GM03348 (cell line): ENCODE results near the gene IL20RA.
"Not testable (repeated sequence)": the region's sequence is repeated elsewhere in the genome, so short reads cannot be mapped to it uniquely, and the experiment has no call there.

Source experiments
- DNase-seq: peaks from one replicate; pipeline ENCODE4 v3.0.0; 2012; ENCODE audit warnings: low spot score

IL20RA gene

DNA sequence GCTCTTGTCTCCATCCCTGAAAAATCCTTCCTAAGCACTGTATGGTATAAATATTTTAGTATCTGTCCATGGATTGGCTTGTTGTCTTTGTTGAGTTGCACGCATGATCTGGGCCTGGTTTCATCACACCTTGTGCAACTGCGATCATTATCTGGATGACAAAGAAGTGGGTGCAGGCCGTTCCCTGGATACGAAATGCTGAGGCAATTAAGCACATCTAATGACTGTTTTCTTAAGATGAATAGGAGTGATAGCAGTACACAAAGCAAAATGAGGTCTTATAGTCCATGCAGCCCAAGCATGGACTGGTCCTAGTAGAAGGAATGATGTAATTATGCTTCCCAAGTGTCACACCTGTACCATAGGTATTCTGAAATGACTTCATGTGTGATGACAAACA lies 74.8 kb downstream of the IL20RA start:
- no peak for DNase-seq

DNA sequence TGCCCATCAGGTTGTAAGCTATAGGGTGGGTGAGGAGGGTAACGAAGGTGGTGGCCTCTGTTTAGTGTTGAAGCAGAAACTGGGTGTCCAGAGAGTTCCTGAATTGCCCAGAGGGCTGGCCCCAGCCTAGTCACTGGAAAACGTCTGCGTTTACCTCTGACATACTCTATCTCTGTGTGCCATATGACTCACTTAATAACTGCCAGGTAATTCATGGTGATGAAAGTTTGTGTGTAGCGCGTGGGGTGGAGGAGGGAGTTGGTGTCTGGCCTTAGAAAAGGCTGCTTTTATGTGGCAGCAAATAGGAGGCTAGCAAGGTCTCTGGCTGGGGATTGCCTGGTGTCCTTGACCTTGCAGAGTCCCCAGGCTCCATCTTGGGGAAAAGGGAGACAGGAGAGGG lies 75.3 kb downstream of the IL20RA start:
- DNase-seq, result no peak

DNA sequence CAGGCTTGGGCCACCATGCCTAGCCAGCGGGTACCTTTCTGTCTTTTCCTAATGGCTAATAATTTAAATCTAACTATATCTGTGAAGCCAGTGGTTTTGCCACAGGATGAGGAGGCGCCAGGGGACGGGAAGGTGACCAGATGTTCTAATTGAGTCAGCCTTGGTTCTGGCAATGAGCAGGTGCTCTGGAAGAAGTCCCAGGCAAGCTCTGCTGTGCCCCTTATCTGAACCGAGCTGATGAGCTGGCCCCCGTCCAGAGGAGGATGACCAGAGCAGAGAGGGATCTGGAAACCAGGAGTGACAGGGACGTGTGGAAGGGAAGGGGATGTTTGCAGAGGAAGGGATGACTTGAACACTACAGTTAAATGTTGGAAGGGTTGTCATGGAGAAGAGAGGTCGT lies 75.9 kb downstream of the IL20RA start:
- no peak for DNase-seq

DNA sequence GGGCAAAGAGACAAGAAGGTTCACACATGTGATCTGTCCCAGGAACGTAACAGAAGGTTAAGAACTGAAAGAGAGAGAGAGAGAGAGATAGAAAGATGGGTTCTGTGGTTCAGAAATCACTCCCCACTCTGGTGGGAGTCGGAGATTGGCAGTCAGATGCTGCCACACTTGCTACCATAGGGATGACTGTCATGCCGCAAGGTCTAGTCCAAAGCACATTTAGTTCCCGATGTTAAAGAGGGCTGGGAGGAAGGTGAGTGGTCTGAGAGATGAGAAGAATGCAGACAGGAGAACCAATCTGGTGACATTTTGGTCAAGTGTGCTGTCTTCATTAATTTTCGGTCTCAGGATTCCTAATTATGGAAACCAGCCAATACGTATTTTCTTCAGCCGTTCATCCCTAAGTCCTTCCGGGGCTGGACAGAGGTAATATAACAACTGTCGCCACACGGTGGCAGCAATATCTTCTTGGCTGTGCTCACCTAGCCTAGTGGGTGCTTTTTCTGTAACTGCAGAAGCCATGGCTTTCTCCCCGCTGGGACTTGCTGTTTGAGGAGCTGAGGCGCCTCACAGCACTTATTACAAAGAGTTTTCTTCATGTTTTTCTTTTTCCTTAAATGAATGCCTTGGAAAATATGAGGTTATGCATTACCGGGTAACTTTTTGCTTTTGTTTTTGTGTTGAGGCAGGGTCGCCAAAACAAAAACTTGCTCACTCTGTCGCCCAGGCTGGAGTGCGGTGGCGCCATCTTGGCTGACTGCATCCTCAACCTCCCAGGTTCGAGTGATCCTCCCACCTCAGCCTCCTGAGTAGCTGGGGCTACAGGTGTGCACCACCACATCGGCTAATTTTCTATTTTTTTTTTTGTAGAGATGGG lies 76.7 kb downstream of the IL20RA start:
- DNase-seq, result peak; percentile 82

DNA sequence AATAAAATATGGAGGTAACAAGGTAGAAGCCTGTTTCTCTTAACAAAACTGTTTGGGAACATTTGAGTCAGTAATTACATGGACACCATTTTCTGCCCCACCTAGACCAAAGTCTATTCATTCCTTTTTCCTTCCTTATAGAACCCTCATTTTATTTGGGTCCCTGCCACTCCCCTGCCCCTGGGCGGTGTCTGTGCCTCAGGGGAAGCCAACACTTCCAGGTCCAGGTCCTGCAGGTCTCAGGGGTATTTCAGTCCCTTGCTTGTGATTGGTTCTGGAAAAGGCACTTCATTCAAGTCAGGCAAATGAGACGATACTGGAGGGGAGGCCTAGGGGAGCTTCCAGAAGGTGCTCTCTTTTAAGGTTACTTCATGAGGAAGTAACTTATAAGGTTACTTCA lies 80.4 kb downstream of the IL20RA start:
- DNase-seq, result no peak

DNA sequence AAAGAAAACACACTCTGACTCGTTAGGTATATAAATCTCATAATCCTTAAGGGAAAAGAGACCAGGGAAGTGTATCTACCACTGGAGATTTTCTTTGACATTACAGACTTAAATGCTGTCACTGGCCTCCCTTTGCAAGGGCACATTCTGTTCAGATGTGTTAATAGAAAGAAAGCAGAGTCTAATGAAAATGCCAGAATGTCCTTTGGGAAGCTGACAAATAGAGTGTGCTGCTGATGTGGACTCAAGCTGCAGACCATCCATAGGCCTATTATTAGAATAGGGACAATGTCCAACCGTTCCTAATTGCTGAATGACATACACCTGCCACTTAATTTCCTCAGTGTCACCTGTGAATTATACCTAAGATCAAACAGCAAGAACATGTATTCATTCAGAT lies 81.5 kb downstream of the IL20RA start:
- DNase-seq, result no peak

DNA sequence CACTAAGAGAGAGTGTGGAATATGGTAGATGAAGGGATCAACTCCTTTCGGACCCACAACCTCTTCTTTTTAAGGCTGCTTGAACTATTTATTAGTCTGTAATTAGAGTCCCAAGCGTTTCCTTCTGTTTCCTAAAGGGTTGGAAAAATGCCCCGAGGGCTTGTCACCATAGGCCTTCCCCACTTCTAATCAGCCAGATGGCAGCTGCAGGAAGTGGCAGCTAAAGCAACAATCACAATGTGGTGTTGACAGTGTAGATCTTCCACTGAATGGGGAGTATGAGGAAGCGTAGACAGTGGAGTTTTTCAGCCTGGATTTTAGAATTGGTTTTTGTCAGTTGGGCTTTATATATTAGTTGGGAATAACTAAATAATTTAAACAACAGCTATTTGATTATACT lies 82.1 kb downstream of the IL20RA start:
- DNase-seq, result no peak

DNA sequence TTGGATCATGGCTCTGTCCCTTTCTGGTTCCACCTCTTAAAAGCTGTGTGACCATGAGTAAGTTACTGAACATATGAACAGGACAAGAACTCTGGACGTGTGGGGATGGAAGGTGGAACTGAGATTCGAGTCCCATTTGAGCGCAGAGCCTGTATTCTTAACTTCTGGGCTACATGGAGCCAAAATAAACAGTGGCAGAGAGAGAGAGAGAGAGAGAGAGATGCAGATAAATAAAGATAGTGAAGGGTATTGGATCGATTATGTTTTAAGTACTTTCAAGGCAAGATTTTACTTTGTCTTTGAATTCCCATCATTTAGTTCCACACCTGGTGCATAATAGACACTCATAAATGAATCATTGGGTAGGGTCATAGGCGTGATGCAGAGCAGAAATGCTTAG lies 82.9 kb downstream of the IL20RA start:
- no peak for DNase-seq

DNA sequence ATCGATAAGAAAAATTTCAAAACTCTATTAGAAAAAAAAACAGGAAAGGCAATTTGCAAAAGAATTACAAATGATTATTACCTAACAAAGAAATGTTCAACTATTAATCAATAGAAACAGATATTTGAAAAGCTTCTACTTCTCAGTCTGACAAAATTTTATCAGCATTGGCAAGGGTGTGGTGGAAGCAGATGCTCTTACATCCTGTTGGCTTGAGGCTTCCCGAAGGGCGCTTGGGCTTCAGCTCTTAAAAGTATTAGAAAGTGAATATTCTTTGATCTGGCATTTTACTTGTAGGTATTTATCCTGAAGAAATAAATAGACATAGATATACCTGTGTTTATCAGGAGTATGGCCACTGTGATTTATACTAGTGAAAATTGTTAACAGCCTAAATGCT lies 84.0 kb downstream of the IL20RA start:
- DNase-seq, result no peak

DNA sequence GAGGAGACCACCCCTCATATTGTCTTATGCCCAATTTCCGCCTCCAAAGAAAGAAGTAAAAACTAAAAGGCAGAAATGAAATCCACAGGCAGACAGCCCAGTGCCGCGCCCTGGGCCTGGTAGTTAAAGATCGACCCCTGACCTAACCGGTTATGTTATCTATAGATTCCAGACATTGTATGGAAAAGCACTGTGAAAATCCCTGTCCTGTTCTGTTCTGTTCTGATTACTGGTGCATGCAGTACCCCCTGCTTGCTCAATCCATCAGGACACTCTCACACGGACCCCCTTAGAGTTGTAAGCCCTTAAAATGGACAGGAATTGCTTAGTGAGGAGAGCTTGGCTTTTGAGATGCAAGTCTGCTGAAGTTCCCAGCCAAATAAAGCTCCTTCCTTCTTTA lies 84.8 kb downstream of the IL20RA start:
- DNase-seq, result not testable (repeated sequence)

DNA sequence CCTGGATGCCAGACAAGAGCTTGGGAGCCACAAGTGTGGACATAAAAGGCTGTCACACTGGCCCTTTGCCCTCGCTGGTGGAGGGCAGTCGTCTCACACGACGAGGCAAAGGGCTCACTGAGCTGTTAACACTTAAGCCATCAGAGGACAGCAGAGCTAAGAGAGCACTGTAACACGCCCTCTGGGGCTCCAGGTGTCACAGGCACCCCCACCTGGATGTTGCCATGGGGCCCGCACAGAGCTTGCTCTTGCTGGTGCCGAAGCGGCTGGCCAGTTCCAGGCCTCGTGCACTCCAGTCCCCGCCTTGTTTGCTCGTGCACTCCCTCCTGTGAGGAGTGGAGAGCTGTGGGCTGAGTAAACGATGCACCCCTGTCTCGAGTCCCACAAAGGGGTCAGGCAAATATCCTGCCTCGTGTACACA lies 85.3 kb downstream of the IL20RA start:
- DNase-seq, result no peak

DNA sequence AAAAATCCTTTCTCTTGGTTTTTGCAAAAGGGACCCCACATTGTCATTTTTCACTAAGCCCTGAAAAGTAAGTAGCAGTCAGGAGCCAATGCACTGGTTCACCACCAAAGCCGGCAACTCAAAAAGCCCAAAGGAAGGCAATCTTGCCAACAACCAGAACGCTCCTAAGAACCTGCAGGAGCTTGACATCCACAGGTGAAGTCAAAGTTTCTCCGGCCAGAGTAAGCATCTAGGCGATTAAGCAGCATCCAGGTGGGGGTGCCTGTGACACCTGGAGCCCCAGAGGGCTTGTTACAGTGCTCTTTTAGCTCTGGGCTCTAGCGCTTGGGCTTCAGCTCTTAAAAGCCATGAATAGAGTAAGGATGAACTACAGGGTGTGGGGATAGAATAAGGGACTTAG lies 86.6 kb downstream of the IL20RA start:
- no peak for DNase-seq

DNA sequence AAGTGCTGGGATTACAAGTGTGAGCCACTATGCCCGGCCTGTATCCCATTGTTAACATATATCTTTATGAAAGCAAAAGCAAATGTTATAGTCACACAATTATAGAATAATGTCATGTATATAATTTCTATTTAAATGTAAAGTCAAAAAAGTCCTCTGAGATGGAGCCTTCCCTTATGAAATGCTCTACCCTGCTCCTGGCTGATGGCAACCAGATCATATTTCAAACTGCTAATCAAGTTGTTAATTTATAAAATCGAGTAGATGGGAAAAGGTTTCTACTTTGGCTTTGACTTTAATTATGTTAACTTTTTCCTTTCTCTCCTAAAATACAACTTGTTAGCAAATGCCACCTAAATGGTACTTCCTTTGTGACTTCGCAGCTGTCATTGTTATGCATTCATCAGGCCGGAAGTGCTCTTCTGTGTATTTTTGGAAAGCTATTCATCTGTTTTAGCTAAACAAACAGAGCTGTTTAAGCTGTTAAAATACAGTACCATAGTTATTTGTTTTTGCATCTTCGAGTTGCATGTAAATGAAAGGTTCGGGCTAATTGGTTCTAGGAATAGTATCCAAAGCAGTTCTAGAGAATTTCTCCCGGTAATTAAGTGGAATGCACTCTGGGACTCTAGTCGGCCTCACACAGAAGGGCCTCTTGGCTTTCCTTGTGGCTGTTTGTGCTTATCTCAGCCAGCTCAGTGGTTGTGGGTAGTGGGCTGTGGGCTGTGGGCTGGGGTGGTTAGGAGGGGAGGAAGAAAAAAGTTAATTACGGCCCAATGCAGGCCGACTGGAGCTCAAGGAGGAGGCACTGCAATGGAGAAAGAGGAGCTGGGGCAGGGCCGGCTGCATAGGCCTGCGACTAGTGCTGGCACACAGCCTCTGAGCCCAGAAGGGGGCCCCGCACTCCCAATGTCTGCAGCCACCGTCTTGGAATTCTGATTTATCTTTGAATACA lies 87.9 kb downstream of the IL20RA start:
- no peak for DNase-seq

DNA sequence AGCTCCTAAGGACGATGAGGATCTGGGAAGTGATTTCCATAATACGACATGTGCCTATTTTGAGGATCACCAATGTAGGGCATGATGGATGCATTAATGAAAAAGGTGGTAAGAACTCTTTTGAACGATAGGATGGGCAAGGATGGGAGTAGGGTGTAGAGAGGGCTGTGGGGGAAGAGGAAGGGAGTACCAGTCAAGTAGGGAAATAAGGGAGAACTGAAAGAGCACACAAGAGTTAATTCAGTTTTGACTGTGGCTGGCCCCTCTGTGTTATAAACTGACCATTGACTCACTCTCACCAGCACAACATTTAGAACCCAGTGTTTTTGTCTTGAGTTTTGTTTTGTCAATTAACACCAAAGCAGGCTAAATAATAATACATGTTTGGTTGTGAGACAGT lies 89.6 kb downstream of the IL20RA start:
- no peak for DNase-seq

DNA sequence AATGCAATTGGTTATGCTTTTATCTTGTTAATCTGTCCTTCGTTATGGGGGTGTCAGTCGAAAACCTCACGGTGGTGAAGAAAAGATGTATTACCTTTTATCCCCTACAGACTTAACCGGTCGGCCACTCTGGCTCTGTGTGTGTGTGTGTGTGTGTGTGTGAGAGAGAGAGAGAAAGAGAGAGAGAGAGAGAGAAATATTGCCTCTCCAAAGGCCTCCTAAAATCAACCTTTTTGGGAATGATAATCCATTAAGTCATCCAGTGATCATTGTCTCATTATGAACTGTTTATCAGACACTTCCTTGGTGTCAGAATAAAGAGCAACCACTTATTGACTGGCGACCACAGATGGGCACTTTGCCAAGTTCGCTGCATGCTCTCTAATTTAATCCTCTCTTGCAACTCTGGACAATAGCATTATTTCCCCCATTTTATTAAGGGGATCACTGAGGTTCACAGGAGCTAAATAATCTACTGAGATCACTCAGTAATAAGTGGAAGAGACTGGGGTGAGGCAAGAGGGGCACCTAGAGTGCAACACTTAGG lies 92.0 kb downstream of the IL20RA start:
- DNase-seq, result no peak

DNA sequence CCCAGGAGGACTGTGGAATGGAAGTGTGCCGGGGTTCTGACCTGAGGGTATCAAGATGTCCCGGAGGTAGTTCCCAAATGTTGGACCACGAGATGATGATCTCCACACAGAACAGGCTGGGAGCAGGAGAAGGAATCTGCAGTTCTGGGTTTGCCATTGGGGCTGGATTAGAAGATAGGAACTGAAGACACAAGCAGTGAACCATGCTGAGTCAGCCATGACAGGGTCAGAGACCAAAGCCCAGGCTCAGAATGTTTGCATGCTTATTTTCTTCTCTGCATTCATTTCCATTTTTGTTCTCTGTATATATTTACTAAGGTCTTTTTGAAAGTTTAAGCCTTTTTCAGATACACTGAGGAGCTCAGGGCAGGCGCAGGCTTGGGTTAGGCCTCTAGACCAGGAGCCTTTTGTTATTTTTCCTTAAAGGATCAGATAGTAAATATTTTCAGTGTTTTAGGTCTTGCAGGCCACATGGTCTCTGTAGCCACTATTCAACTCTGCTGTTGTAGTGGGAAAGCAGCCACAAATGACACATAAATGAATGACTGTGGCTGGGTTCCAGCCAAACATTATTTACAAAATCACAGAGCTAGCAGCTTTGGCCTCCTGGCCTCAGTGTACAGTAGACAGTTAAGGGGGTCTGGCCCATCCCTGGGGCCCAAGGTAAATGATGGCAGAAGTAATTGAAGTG lies 94.2 kb downstream of the IL20RA start:
- DNase-seq, result no peak
